GM18519 (cell line): ENCODE results near the gene STARD6.
A peak's percentile ranks its signal among the peaks of the same experiment; 100 is the strongest.
"Not testable (repeated sequence)": the region's sequence is repeated elsewhere in the genome, so short reads cannot be mapped to it uniquely, and the experiment has no call there.

ENCODE experiments used
- ATAC-seq: cut with Tn5 transposase; IDR thresholded peaks from one replicate; pipeline ENCODE4 v1.9.1; 2021; ENCODE audit warnings: mild to moderate bottlenecking, moderate library complexity; ENCODE audit not compliant: unreplicated experiment, low FRiP score

Gene STARD6

DNA sequence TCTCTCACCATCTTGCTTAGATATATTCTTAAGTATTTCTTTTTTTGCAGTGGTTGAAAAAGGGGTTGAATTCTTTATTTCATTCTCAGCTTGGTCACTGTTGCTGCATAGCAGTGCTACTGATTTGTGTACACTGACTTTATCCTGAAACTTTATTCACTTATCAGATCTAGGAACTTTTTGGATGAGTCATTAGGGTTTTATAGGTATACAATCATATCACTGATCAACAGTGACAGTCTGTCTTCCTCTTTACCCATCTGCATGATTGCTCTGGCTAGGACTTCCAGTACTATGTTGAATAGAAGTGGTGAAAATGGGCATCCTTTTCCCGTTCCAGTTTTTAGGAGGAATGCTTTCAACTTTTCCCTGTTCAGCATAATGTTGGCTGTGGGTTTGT lies 6.5 kb downstream of the STARD6 start:
- ATAC-seq: no peak

DNA sequence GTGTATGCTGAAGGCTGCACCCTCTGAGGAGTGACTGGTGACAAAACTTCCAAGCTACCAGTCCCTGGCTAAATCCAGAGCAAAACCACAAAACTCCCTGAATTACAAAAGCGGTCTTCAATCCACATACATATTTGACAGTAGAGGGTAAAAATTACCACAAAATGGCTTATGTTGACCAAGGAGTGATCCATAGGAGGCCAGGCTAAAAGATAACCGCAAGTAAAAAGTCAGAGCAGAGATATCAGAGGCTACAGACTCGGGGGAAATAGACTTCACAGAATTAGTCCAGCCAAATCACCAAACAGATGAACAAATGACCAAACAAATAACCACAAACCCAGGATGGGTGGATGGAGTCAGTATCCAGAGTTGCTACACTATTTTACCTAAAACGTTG lies 19.4 kb downstream of the STARD6 start:
- ATAC-seq: no peak

DNA sequence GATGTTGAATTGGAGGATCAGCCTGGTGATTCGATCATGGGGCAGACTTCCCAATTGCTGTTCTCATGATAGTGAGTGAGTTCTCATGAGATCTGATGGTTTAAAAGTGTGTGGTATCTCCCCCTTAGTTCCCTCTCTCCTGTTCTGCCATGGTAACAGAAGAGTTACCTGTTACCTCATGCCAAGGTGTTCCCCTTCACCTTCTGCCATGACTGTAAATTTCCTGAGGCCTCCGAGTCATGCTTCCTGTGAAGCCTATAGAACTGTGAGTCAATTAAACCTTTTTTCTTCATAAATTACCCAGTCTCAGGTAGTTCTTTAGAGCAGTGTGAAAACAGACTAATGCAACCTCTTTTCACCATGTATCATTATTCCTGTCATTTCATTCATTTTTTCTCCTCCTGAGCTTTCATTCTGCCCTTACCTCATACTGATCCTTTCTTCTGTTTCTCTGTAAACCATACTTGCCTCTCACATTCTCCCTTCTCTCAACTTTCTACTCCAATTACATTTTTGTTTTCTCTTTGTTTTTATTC lies 22.0 kb downstream of the STARD6 start:
- no peak for ATAC-seq

DNA sequence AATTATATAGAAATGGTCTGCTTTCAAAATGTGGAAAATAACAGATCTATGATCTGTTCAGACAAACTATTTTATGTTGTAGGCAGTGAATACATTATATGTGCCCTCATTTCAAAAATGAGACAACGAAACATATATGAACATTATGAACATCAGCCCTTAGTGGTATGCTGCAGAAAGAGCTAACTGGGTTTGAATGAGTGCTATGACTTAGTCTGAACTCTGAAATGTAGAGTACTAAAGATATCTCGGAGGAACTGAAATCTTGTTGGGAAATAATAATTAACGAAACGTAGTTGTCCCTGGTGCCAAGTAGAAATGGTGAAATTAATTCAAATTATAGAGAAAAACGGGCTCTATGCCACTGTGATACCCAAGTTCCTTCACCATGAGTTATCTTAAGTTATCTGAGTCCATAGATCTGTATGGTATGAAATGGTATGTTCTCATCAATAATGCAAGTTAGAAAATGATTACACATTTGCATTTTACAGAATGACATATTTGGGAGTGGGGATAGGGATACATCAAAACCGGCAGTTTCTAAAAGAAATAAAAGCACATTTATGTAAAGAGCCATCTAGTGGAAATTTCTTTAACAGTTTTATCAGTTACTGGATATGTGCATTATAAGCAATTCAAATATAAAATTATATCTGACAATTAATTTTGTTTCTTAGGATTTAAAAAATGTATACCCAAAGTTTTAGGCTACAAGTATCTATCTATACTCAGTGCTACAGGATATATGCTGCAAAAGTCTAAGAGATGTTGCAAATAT lies 26.7 kb downstream of the STARD6 start:
- no peak for ATAC-seq

DNA sequence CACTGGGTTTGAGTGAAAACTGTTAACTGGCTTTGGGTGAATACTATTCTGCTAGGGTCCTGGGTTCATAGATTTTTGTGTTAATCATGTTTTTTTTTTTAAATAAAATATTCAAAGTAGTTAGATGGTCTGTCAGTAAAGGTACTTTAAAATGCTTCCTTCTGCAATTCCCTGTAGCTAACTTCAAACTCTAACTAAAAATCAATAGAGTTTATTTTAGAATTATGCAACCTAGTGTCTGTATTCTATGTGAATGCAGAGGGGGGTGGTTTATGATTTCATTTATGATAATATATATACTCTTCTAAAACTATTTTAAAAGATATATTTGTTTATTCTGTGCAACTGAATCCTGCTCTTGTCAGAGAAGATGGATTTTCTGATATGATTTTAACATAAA lies 27.9 kb downstream of the STARD6 start:
- ATAC-seq: no peak

DNA sequence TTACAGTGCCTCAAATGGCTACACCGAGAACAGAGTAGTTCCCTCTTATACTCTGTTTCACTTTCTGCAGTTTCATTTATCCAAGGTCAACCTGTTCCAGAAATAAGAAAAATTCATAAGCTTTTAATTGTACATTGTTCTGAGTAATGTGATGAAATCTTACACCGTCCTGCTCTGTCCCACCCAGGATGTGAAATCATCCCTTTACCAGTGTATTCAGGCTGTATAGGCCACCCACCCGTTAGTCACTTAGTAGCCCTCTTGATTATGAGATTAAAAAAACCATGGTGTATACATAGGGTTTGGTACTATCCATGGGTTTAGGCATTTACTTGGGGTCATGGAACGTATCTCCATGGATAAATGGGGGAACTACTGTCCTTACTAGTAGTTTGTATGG lies 29.8 kb downstream of the STARD6 start:
- no peak for ATAC-seq

DNA sequence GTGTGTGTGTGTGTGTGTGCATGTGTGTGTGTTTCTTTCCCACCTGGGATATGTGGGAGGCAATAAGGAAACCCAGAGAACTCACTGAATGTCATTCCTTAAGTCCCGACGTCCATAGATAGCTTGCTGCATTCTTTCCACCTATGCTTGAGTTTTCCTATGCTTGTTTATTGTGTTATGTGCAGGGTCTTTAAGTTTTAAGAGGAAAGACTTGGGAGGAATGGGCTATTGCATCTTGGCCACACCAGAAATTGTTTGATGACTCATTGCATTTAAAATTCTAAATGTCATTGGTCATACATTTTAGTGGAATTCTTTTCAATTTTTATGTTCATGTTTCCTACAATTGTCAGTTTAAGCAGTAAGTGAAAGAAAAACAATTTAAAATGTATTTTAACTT lies 33.7 kb downstream of the STARD6 start:
- ATAC-seq: no peak

DNA sequence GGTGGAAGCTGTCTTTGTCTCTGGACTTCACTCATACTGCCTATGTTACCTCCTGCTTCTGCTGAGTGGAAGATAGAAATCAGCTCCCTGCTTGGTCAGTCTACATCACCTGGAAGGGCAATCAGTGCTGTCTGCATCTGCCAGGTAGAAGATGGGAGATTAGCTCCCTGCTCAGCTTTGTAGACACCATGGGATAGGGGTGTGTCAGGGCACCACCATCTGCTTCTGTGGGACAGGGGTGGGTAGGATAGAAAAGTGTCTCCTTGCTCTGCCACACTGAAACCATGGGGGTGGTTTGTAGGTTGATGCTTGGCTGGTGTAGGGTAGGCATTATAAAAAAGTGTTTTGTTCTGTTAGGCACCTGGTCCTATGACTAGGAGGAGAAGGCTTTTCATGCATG lies 34.1 kb downstream of the STARD6 start:
- no peak for ATAC-seq

DNA sequence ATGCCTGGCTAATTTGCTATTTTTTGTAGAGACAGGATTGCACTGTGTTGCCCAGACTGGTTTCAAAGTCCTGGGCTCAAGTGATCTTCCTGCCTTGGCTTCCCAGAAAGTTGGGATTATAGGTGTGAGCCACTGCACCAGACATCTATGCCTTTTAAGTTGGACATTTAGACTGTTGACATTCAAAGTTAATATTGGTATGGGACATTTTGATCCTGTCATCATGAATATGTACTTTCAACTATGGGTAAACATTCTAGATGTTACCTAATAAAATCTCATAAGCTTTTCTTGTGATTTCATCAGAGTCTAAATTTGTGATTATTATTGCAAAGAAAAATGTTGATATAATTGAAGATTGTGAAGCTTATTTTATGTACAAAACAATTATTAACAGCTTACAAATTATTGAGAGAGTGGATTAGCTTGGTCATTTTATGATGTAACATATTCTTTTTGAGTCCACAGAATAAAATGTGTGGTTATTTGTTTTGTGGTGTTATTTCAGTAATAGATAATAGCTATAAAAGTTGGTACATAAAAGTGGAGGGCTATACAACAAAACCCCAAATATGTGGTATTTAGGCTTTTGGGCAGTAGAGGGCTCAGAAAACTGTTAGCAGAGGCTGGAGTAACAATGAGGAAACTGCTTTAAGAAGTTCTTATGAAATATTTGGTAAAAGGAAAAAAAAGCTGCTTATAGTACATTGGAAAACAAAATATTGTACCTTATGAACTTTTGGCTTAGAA lies 41.4 kb downstream of the STARD6 start:
- ATAC-seq: no peak

DNA sequence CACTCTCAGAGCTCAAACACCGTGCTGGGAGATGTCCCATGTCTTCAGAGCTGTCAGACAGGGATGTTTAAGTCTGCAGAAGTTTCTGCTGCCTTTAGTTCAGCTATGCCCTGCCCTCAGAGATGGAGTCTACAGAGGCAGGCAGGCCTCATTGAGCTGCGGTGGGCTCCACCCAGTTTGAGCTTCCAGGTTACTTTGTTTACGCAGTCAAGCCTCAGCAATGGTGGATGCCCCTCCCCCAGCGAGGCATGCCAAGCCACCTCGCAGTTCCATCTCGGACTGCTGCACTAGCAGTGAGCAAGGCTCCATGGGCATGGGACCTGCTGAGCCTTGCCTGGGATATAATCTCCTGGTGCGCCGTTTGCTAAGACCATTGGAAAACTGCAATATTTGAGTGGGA lies 48.1 kb downstream of the STARD6 start:
- ATAC-seq: not testable (repeated sequence)

DNA sequence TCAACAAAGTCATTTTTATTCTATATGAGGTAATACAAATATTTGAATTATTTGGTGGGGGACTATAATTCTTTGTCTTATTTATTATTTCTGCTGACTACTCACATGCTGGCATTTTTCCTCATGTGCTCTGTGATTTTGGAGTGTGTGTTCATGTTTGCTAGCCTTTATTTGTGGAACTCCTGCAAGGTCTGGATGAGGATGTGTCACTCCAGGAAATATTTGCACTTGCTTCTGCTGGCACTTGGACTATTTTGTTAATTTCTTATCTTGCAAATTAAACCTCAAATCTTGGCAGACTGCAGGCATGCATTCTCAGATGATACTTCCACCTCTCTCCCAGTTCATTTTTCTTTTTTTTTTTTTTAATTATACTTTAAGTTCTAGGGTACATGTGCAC lies 54.2 kb downstream of the STARD6 start:
- ATAC-seq: no peak

DNA sequence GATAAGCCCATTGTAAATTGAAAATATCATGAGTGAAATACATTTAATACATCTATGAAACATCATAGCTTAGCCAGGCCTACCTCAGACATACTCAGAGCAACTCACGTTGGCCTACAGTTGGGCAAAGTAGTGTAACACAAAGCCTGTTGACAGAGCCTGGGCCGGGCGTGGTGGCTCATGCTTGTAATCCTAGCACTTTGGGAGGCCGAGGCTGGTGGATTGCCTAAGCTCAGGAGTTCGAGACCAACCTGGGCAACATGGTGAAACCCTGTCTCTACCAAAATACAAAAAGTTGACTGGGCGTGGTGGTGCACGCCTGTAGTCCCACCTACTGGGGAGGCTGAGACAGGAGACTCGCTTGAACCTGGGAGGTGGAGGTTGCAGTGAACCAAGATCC lies 58.7 kb downstream of the STARD6 start:
- ATAC-seq: not testable (repeated sequence)

DNA sequence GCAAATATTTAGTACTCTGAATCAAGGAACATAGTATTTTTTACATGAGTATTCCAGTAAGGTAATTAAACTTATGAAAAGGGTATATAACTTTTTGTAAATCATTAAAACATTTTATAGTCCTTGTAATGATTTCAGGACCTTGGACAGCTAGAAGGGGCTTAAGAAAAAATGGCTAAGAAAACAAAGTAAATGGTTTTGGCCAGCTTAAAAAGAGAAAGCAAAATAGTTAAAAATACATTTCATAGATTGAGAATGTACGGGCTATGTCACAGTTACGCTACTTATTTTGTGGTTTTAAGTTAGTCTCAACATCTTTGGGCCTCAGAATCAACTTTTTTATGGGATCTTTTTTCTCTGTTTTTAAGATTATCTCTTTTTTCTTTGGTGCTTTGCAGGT lies 61.6 kb downstream of the STARD6 start:
- no peak for ATAC-seq

DNA sequence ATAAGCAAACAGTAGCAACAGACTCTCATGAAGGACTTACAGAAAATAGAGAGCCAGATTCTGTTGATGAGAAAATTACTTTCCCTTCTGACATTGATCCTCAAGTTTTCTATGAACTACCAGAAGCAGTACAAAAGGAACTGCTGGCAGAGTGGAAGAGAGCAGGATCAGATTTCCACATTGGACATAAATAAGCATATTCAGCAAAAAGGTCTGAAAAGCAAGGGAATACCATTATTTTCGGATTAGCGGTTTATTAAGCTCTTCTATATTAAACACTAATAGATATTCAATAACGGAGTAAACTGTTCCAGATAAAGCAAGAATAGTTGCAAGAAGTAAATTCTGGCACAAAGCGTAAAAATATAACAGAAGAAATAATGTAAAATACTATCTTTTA lies 63.4 kb downstream of the STARD6 start:
- no peak for ATAC-seq

DNA sequence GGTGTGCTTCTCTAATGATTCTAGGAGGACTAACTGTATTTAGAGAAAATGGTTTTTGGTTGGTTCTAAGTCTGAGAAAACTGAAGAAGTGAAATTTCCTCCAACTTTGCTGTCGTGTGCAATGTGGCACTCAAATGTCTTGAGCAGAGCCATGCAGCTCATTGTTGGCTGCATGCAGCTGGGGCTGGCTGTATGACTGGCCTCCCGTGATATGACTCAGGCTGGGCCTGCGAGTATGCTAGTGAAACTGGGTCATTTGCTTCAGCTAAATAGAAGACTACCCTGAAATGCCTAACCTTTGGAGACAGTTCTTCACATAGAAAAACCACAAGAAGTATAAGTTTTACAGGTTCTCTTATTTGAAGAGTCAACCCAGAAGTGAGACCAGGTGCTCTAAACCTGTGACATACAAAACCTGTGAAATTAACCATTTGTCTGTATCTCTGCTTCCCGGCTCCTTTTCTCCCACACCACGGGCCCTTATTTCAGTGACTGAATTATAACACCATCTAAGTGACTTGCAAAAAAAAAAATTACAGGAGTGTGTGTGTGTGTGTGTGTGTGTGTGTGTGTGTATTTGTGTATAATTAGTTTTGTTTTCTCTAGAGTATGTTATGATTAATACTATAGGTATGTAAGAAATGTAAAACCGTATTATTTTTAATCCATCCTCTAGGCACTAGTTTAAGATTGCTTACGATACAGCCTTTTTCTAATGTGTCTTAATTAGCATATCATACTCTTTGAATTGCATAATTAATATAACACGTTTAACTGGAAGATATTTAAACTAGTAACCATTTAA lies 72.5 kb downstream of the STARD6 start:
- ATAC-seq: peak; percentile 99

DNA sequence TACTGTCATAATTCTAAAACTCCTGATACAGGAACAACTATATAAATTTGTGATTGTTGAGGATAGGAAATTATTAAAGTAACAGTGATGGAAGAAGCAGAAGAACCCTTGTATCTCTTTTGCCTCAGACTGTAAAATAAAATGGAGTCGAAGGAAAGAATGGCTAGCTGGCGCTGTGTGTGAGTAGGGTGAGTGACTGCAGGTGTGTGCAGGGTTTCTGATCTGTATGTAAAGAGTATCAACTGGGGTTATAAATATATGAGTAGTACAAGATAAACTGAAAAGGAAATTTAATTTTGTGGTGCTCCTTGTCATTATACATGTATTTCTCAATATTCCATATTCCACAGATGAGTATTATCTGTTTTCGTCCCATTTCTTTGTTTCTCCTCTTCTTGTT lies 73.1 kb downstream of the STARD6 start:
- peak; percentile 24 for ATAC-seq

DNA sequence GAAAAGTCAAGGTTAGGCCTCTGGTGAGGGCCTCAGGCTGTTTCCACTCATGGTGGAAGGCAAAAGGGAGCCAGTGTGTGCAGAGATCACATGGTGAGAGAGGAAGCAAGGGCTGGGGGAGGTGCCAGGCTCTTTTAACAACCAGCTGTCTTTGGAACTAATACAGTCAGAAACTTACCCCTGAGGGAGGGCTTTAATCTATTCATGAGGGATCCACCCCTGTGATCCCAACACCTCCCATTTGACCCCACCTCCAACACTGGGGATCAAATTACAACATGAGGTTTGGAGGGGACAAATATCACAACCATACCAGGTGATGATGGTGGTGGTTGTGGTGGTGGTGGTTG lies 77.5 kb downstream of the STARD6 start:
- ATAC-seq: no peak

DNA sequence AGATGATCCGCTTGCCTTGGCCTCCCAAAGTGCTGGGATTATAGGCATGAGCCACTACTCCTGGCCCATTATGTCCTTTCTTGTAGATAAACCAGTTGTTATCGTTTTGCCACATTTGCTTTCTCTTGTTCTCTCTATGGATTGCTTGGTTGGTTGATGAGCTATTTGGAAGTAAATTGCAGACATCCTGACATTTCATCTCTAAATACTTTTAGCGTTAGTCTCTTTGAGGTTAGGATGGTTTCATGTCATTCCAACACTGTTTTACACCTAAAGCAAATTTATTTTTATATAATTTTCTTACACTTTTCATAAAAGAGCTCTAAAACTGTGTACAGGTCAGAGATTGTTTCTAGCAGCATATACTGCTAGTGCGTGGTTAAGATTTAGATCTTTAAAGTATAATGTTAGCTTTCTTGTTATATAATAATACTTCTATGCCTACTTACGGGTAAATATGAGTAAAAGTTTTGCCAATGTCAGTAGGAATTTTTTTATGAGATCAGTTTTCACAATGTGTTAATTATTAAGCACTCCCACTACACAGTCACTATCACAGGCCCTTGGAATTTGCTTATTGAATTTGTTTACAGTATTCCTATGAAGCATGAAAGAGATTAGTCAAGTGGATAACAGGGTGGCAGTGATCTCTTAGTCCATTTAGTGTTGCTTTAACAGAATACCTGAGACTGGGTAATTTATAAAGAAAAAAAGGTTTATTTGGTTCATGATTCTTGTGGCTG lies 78.0 kb downstream of the STARD6 start:
- ATAC-seq: no peak

DNA sequence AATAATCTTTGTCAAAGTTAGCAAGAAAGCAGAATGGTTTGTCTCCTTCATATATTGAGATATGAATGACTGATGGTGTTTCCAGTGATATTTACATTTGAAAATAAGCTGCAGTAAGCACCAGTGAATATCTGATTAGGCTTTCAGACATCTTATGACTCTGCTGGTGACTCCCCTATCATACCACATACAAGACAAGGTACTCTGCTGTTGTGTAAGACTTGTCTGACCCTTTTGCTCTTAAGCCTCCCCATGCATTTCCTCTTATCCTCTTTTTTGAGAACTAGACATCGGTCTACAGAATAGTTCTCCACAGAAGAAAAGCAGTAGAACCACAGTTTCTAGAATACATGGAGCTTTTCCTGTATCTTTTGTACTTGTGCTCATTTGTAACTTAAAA lies 79.0 kb downstream of the STARD6 start:
- no peak for ATAC-seq

DNA sequence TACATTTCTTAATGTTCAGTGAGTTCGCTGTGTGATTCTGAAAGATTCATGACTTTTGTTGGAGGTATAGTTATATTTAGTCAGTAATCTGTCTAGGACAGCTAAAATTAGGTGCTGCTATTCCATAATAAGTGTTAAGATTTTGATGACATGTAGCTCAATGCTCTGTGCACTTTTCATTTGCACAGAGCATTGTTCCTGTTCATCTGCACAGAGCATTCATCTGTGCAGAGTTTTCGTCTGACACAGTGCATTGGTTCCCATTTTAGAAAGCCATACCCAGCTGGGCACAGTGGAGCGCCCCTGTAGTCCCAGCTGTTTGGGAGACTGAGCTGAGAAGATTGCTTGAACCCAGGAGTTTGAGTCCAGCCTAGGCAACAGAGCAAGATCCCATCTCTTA lies 79.8 kb downstream of the STARD6 start:
- no peak for ATAC-seq
